Uterus (tissue), 2 donors: ENCODE data around the gene TLE3.

Source experiments
- CTCF ChIP-seq, 4 experiments: fragments of 200-600 bp in 2 of 4; fragments of 450-650 bp in 2 of 4; sonication (generic) in 2 of 4; IDR thresholded peaks; one replicate each; pipeline ENCODE4 v1.5.1; 2016 to 2019; ENCODE audit warnings: antibody characterized with exemption in 4 of 4, mild to moderate bottlenecking in 2 of 4, moderate library complexity in 1 of 4
- POLR2A ChIP-seq, 2 donors: fragments of 450-650 bp; IDR thresholded peaks; one replicate each; pipeline ENCODE4 v1.6.1; 2016; ENCODE audit warnings: antibody characterized with exemption in 2 of 2, mild to moderate bottlenecking in 1 of 2, moderate library complexity in 1 of 2

DNA sequence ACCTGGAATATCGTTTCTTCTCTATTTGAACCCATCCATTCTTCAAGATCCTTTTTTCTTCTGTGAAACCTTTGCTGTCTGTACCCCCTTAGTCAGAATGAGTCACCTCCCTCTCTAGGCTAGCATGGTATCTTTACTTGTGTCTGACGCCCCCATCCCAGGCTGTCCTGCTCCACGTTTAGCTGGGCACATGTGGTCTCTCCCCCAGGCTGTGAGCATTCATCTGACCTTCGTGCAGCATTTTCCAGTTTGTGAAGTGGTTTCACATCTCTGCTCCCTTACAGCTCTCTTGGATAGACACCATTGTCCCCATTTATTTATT is 14.3 kb upstream of the TLE3 start:
- TF ChIP-seq POLR2A (IDR thresholded peaks at IDR 0.05) (no peak), CTCF (IDR thresholded peaks at IDR 0.05) (no peak)
